Central memory CD4-positive, alpha-beta T cell (primary cell): ENCODE data around the gene PARD3.
"Not testable (repeated sequence)": the region's sequence is repeated elsewhere in the genome, so short reads cannot be mapped to it uniquely, and the experiment has no call there.

Experiments
- DNase-seq: peaks from one replicate; pipeline ENCODE4 v3.0.0; 2022
- total RNA-seq, 3 experiments: gene quantifications; one replicate each; lab custom pipeline; 2026; lab: John Stamatoyannopoulos, UW

Gene PARD3
- 0 to 0.11 (median 0.11) reads per million in 3 experiments for total RNA-seq

- no peak for DNase-seq
Measured at GRCh38 chr10:34815185-34816084, at the start of gene PARD3. PARD3 (minus strand) TSS chr10:34815296; CDS start chr10:34814995, 301 bp downstream.

- DNase-seq, result no peak
Measured at GRCh38 chr10:34864149-34865067, 49.3 kb upstream of the PARD3 start.

- no peak for DNase-seq
Measured at GRCh38 chr10:34862892-34863291, 47.8 kb upstream of the PARD3 start.

- DNase-seq, result no peak
Measured at GRCh38 chr10:34861293-34862021, 46.4 kb upstream of the PARD3 start.

GRCh38 chr10:34859170-34859569, 44.1 kb upstream of the PARD3 start:
- no peak for DNase-seq

GRCh38 chr10:34858003-34858402, 42.9 kb upstream of the PARD3 start:
- DNase-seq, result no peak

- DNase-seq, result no peak
Measured at GRCh38 chr10:34854147-34854601, 39.1 kb upstream of the PARD3 start.

GRCh38 chr10:34853357-34853756, 38.3 kb upstream of the PARD3 start:
- DNase-seq, result no peak

GRCh38 chr10:34850558-34850957, 35.5 kb upstream of the PARD3 start:
- DNase-seq, result no peak

- no peak for DNase-seq
Measured at GRCh38 chr10:34850036-34850435, 34.9 kb upstream of the PARD3 start.

- no peak for DNase-seq
Measured at GRCh38 chr10:34845070-34845469, 30.0 kb upstream of the PARD3 start.

- DNase-seq, result no peak
Measured at GRCh38 chr10:34844448-34844847, 29.4 kb upstream of the PARD3 start.

GRCh38 chr10:34843470-34843869, 28.4 kb upstream of the PARD3 start:
- not testable (repeated sequence) for DNase-seq

GRCh38 chr10:34838366-34838900, 23.3 kb upstream of the PARD3 start:
- DNase-seq, result no peak

GRCh38 chr10:34835908-34836508, 20.9 kb upstream of the PARD3 start:
- DNase-seq, result no peak

GRCh38 chr10:34834274-34834673, 19.2 kb upstream of the PARD3 start:
- no peak for DNase-seq

- no peak for DNase-seq
Measured at GRCh38 chr10:34830217-34830822, 15.2 kb upstream of the PARD3 start.

GRCh38 chr10:34826857-34827766, 12.0 kb upstream of the PARD3 start:
- DNase-seq, result no peak

- DNase-seq, result no peak
Measured at GRCh38 chr10:34826221-34826620, 11.1 kb upstream of the PARD3 start.

GRCh38 chr10:34825414-34825813, 10.3 kb upstream of the PARD3 start:
- DNase-seq, result no peak
